GM19438 (cell line): ENCODE measurements around the gene DNAAF8.

Source experiments
- ATAC-seq: cut with Tn5 transposase; IDR thresholded peaks from one replicate; pipeline ENCODE4 v1.9.1; 2021; ENCODE audit warnings: low read depth; ENCODE audit not compliant: unreplicated experiment

The DNAAF8 gene

DNA sequence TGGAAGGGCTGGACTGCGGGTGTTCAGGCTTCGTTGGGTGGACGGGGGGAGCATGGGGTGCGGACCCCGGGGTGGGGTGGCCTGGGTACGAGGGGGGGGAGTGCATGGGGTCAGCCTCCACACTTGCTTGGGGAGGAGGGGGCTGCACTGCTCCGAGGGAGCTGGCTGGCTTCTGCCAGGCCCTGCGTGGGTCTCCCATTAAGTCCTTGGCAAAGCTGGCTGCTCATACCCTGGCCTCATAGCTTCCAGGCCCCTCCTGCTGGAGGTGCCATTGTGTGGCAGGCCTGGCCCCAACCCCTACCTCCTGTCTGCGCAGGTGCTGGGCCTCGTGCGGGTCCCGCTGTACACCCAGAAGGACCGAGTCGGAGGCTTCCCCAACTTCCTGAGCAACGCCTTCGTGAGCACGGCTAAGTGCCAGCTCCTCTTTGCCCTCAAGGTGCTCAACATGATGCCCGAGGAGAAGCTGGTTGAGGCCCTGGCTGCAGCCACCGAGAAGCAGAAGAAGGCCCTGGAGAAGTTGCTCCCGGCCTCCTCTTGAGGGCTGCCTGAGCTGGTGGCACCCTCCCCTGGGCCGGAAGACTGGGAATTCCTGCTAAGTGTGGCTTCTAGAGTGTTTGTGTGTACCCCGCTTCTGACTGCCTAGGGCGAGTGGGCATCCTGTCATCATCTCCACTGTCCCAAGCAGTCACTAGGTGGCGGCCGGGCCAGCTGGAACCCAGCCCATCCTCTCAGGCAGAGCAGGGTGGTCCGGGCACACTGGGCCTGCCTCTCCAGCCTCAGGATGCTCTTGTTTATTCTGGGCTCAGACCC is 39.5 kb upstream of the DNAAF8 start:
- ATAC-seq, result no peak

DNA sequence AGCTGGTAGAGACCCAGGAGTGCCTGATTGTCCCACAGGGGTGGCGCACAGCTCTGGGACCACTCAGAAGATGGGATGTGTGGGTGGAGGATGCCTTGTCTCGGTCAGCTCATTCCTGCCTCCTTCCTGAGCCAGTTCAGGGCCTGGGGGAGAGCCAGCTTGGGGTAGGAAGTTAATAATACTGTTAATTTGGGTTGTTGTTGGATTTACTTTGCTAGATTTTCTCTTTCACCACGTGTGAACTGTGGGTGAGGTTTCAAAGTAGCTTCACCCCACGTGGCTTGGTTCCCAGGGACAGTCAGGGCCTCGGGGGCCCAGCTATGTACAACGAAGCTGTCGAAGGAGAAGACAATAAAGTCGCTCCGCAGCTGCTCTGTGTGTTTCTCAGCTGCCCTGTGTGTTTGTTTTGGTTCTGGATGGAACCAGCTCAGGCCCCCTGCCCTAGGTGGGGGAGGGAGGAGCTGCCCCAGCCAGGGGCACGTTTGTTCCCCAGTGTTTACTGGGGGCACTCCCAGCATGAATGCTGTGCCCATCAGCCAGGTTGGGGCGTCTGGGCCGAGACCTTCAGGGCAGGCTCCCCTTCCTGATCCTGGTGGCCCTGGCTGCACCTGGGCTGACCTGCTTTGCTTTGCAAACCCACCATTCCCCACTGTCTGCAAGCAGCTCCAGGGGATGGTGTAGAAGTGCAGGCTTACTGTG is 38.7 kb upstream of the DNAAF8 start:
- ATAC-seq, result no peak

DNA sequence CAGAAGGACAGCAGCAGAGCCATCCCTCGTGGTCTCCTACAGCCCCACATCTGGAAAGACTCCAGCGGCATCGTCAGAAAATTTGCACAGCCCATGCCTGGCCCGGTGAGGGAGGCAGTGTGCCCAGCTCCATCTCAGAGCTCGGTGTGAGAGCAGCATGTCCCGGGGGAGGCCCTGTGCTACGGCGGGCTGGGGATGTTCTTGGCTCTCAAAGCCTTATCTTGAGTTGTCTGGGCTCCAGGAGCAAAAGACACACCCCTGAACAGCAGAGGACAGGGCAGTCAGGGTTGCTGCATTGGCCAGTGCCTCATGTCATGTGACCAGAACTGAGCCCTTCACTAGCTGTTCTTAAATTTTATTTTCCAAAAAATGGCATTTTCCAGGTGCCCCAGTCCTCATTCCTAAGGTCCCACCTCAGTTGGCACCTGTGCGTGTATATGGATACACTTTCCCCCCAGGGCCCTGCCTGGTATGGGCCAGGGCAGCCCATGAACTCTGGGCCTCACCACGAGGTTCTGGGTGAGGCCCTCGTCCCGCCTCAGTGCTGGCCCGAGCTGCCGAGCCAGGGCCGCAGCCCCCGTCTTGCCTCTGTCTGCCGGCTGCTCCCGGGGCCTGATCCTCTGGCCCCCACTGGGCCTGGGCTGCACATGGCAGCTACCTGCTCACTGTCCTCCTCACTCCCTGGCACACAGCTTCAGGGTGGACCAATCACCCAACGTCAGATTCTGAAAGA is 38.0 kb upstream of the DNAAF8 start:
- no peak for ATAC-seq

DNA sequence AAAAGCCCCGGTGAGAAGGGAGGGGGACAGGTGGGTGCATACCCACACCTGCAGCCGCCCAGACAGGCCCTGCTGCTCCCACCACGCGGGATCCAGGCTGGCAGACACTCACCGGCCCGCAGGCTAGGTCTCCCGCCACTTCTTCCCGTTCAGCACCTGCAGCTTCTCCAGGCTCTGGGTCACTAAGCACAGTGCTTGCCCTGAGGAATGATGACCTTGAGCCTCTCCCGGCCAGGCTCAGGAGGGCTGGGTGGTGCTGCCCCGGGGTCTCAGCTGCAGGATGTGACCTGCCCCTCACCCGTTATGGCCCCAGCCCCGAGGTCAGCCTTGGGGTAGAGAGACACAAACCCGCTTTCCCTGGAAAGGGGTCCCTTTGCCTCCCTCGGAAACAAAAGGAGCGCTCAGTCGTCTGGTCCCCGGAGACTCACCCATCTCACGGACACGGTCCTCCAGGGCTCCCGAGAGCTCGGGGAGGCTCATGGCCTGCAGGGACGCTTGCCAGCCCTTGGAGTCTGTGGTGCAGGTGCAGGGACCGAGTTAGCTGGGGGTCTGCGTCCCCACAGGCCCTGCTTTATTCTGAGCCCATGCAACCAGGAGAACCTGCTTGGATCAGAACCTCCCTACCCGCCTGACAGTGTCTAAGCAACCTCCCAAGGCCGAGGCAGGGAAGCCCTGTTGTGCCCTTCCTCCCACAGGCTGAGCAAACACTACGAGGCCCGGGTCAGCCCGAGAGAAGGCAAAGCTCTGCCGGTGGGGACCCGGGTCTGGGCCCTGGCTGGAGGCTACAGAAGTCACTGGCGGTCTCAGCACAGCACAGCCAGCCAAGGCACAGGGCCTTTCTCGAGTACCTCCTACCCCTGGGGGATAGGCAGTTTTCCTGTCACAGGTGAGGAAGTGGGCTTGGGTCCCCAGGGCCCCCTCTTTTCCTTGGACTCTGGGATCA is 37.2 kb upstream of the DNAAF8 start:
- ATAC-seq, result no peak

DNA sequence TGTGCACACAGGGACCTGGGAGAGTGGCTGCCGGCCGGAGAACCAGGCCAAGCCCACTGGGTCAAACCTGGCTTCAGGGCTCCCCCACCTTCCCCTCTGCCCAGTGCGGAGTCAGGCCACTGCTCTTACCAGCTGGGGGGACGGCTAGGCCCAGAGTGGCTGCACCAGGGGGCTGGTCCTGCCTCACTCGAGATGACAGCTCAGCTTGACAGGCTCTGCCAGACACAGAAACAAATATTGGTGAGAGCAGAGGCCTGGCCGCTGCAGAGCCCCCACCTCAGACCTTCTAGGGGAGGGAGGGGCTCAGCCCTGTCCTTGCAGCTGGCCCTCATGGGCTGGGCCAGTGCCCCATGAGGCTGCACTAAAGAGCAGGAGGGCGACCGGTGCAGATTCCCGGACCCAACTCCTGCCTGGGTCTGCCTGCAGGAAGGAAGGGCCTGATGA is 36.5 kb upstream of the DNAAF8 start:
- no peak for ATAC-seq

DNA sequence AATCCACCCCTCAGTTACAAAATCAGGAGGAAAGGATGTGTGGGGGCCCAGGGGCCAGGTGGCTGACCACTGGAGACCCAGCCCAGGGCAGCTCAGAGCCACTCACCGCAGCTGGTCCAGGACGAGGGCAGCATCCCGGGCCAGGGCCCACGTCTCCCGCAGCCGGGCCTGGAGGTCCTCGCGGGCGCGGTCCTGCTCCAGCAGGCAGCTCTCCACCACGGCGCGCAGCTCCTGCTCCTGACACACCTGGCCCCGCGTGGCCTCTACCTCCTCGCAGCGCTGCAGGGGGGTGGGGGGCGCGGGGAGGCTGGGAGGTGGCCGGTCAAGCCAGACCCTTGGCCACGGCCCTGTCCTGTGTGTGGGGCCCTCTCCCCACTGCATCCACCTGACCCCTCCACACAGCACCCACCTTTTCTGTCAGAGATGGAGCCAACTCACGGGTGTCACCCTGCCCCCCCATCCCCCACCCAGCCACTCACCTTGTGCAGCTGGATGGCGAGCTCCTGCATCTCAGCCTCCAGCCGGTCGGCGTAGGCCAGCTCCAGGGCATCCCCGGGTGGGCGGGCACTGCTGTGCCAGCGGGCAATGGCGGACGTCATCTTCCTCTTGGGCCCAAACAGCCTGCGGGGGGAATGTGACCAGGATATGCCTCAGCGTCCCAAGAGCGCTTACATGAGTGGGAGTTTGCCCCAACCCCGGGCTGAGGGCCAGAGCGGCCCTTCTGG is 35.9 kb upstream of the DNAAF8 start:
- no peak for ATAC-seq

DNA sequence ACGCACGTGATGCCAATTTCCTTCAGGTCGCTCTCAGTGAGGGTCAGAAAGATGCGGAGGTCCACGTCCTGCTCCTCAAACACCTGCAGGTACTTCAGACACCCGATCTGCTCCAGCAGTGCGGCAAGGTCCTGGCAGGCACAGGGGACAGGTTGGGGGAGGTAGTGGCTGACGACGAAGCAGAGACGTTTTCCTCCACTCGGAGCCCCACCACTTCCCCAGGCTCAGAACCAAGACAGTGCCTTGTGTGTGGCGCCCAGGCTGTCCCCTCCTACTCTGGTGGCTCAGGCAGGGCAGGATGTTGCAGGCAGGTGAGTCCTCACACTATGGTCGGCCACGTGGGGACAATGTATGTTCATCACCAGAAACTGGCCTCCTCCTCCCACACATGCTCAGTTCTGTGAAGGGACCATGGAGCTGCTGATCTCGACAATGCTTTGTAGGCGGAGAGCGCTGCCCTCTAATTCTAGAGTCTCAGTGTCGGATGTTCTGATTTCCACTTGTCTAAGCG is 35.2 kb upstream of the DNAAF8 start:
- ATAC-seq, result no peak

DNA sequence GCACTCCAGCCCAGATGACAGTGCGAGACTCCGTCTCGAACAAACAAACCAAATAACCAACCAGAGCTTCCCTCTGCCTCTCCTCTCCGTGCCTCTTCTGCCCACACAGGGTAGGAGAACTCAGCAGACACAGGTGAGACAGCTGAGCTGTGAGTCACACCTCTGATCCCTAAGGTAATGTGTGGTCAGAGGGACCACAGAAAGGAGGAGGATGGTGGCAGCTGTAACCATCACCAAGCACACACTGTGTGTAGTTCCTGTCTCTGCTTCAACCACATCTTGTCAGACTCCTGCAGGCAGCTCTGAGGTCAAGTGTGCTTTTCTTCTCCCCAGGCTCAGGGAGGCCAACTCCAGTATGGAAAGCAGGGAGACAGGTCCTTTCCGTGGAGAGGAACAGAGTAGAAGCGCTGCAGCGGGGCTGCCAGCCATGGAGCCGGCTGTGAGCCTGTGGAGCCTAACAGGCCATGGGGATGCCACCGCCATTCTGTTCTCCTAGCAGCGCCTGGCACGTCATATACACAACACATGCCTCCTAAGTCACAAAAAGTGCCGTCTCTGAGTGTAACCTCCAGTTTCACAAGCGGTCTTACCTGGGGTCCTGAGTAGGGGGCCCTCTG is 33.8 kb upstream of the DNAAF8 start:
- no peak for ATAC-seq

DNA sequence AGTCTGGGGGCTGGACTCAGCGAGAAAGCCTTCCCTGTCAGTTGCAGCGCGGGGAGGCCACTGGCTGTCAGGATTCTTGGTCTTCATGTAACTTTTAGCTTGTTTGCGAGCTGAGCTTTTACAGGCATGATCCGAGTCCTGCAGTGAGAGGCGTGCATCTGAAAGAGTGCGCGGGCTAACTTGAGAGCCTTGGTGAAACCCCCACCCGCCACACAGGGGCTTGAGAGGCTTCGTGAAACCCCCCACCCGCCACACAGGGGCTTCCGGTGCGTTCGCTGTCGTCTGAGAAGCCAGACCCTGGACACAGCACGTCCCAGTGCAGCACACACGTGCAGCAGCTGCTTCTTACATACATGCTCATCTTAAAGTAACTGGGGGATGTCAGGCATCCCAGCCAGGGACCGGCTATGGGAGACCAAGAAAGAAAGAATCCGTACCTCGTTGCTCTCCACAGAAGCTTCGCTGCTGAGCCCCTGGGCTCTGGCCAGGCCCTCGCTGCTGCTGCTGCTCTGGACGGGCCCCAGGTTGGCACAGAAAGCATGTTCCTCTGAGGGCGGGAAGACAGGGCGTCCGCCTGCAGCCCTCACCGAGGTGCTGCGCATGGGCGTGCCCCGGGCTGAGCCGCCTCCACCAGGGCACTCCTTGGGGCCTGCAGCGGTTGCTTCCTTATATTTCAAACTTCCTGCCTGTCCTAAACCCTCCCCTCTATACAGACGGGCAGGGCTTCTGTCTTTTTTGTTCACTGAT is 33.2 kb upstream of the DNAAF8 start:
- ATAC-seq, result no peak

DNA sequence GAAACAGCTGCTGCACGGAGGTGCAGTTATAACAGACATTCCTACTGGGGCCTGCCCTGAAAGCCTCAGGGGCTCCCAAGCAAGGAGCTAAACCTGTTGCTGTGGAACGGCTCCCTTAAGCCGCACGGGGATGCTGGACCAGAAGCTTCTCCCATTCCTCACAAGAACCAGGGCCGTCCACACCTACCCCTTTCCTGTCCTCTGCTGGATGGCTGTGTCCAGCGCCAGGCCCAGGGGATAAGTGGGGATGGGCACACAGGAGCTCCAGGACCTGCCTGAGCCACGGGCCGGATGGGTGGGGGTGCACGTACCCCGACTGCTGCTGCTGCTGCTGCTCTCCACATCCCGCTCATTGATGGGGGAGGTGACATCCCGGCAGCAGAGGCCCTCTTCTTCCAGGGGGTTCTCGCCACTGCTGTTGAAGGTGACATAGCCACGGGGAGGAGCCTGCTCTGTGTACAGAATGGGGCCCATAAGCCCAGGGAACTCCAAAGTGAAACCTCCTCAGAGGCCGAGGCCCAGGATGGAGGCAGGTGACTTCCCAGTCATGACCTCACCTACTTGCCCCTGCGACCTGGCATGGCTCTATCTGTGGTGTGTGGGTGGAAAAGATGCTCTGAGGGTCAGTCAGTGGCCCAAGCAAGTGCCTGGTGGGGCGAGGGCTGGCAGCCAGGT is 32.4 kb upstream of the DNAAF8 start:
- no peak for ATAC-seq

DNA sequence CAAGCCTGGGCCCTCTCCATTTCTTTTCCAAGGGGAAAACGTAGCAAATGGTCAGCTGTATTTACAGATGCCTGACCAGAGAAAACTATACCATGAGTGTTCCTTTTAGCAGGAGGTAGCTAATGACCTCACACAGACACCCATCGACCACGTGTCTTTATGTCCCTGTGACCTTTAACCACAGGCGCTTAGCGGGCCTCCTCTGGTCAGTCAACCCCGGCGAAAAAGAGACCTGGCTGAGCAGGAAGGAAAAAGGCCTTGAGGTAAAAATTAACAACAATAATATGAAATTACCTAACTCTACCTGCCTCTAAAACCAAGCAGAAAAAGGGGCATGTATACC is 31.9 kb upstream of the DNAAF8 start:
- no peak for ATAC-seq

DNA sequence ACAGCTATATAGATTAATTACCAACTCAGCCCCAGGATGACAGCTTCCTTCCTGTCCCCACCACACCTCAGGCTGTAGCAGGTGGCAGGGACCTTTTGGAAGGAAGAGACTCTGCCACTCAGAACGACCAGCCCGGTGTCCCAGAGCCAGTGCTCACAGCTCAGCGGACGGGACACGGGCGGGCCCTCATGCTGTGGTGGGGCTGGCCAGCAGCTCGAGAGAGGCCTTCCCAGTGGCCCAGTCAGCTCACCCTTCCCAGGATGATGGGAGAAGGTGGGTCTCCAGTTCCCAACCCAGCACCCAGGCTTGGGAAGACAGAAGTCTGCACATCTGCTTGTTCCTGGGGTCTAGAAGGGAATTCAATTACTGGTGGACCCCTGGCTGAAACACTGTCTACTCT is 30.4 kb upstream of the DNAAF8 start:
- no peak for ATAC-seq

DNA sequence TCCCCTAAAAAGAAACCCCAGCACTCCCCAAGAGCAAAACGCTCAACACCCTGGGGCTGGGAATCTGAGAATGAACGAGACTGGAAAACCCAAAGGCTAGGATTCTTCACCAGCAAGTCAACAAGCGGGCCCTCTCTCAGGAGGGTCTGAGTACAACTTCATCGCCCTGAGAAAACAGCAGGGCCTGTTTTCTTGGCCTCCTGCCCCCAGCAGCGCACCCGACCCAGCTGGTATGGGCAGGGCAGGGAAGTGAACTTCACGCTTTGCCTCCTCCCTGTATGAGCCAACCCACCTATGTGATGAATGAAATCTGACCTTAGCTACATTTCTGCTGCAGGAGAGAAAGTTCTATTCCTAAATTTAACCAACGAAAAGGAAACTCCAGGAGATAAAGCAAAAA is 29.8 kb upstream of the DNAAF8 start:
- ATAC-seq, result no peak

DNA sequence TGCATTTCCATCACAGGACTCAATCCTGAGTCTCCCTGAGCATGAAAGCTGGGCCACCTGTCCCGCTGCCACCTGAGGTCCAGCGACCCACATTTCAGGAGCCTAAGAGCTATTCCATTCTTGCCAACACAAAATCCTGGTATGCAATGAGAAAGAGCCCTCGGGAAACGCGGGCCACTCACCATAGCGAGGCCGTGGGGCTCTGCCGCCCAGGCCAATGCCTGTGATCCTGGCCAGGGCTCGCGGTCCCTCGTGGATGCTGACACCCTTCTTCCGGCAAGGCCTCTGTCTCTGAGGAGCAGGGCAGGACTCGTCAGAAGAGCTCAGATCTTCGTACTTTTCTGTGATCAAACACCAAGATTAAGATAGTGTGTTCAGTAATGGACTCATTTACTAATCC is 29.4 kb upstream of the DNAAF8 start:
- ATAC-seq, result no peak

DNA sequence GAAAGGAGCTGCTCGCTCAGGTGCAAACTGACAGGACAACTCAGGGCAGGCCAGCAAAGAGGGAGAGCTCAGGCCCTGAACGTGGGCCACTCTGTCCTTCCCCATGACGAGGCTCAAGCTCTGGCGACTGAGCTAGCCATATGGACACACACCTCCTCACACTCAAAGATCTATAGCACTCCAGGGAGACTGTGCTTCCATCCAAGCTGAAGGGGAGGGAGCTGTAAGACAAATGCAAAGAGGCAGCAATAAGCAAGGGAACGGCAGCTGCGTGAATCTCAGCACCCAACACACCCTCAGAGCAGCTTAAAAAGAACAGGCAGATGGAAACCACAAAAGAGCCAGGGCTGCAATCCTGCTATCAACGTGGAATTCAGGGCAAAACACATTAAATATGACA is 27.5 kb upstream of the DNAAF8 start:
- no peak for ATAC-seq

DNA sequence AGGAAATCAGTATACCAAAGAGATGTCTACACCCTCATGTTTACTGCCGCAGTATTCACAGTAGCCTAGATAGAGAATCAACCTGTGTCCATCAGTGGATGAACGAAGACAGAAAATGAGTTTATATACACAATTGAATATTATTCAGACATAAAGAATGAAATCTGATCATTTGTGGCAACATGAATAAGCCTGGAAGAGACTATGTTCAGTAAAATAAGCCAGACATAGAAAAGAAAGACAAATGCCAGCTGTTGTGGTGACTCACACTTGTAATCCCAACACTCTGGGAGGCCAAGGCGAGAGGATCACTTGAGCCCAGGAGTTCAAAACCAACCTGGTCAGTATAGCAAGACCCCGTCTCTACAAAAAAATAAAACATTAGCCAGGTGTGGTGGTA is 24.9 kb upstream of the DNAAF8 start:
- no peak for ATAC-seq

DNA sequence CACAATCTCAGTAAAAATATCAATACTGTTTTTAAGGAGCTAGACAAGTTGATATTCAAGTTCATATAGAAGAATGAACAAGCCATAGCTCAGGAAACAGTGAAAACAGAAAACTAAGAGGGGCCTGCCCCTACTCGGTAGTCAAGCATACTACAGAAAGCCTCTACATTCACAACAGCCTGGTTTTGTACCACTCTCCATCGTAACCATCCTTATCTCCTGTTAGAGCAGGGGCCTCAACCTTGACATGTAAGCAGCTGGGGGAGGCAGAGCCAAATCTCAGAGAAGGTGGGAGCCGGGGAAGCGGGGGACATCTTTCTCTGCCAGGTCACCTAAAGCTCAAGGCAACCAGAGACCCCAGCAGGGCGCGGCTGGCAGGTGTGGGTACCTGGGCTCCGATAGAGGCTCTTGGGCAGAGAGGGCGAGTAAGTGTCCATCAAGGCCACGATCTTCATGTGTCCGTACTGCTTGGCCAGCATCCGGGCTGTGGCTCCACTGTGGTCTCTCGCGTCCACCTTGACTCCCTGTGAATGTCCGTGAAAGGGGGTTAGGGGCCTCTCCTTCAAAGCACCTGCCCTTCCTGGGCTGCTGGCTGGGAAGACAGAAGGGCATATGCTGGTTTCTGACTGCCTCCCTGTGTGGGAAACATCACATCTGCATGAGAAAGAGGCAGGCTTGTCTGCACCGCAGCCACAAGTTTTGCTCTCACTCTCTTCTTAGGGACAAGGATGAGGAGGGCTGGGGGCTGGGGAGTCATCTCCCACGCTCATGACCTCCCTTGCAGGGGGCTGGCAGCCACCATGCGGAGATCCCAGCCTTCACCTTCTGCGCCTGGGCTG is 20.5 kb upstream of the DNAAF8 start:
- no peak for ATAC-seq
